Dendritic cell treated with granulocyte-macrophage colony-stimulating factor and Interleukin-4, amounts not matched to agents 40 ng/mL and 50 ng/mL, for 4 days (primary cell): Measurements from ENCODE around the gene CCNL2.
"Not testable (repeated sequence)": the region's sequence is repeated elsewhere in the genome, so short reads cannot be mapped to it uniquely, and the experiment has no call there.

Experiments used
- H3K27ac Mint-ChIP-seq: one replicate; pipeline ENCODE4 v1.8.0; 2022; ENCODE audit warnings: mild to moderate bottlenecking, mixed read lengths
- H3K27me3 Mint-ChIP-seq: one replicate; pipeline ENCODE4 v1.8.0; 2022; ENCODE audit warnings: mild to moderate bottlenecking, mixed read lengths
- H3K36me3 Mint-ChIP-seq: one replicate; pipeline ENCODE4 v1.8.0; 2022; ENCODE audit warnings: low read depth, mixed read lengths
- H3K4me1 Mint-ChIP-seq: one replicate; pipeline ENCODE4 v1.8.0; 2022; ENCODE audit warnings: low read depth, mixed read lengths
- H3K4me3 Mint-ChIP-seq: one replicate; pipeline ENCODE4 v1.8.0; 2022; ENCODE audit warnings: mild to moderate bottlenecking, moderate library complexity, mixed read lengths
- H3K9me3 Mint-ChIP-seq: one replicate; pipeline ENCODE4 v1.8.0; 2022; ENCODE audit warnings: mixed read lengths
- intact Hi-C: fragments of 100-400 bp; cut with micrococcal nuclease; formaldehyde crosslinking; loops from one replicate; pipeline ENCODE4 v1.15.0; 2022

CCNL2 gene

GRCh38 chr1:1402901-1403392, 3.8 kb upstream of the CCNL2 start:
- Mint-ChIP-seq H3K4me1 (peaks cover 62% of the 10 kb centered on the region), H3K27ac (peak overlapping the region; percentile 27), H3K36me3 (peaks cover 95% of the 10 kb centered on the region)
- intact Hi-C loops, H3K27me3 Mint-ChIP-seq, H3K9me3 Mint-ChIP-seq, H3K4me3 Mint-ChIP-seq: not testable (repeated sequence)

GRCh38 chr1:1402072-1402900, 3.2 kb upstream of the CCNL2 start:
- Mint-ChIP-seq H3K4me3 (no peak overlapping the region), H3K36me3 (peaks cover 96% of the 10 kb centered on the region), H3K27me3 (no peaks in the 10 kb centered on the region), H3K27ac (peak overlapping the region; percentile 72), H3K4me1 (peaks cover 65% of the 10 kb centered on the region), H3K9me3 (no peaks in the 10 kb centered on the region)
- intact Hi-C loops = no loop called here

GRCh38 chr1:1401457-1402010, 2.4 kb upstream of the CCNL2 start:
- intact Hi-C loops = no loop called here
- Mint-ChIP-seq H3K27ac (no peak overlapping the region), H3K9me3 (no peaks in the 10 kb centered on the region), H3K4me3 (no peak overlapping the region), H3K27me3 (no peaks in the 10 kb centered on the region), H3K36me3 (peaks cover 96% of the 10 kb centered on the region), H3K4me1 (peaks cover 64% of the 10 kb centered on the region)

GRCh38 chr1:1400576-1401456, 1.7 kb upstream of the CCNL2 start:
- no peaks in the 10 kb centered on the region for H3K27me3 Mint-ChIP-seq
- peaks cover 57% of the 10 kb centered on the region for H3K4me1 Mint-ChIP-seq
- peaks cover 92% of the 10 kb centered on the region for H3K36me3 Mint-ChIP-seq
- H3K27ac Mint-ChIP-seq = peak overlapping the region; percentile 90
- H3K4me3 Mint-ChIP-seq = peak overlapping the region; percentile 91
- H3K9me3 Mint-ChIP-seq = no peaks in the 10 kb centered on the region
- intact Hi-C loops = no loop called here

GRCh38 chr1:1399872-1400575, 889 bp upstream of the CCNL2 start:
- no peaks in the 10 kb centered on the region for H3K27me3 Mint-ChIP-seq
- H3K27ac Mint-ChIP-seq = peak overlapping the region; percentile 90
- peaks cover 56% of the 10 kb centered on the region for H3K4me1 Mint-ChIP-seq
- peak overlapping the region; percentile 91 for H3K4me3 Mint-ChIP-seq
- intact Hi-C loops = loop anchor here (1.0 kb wide), 1 partner anchor 25 kb away; the partner anchor contains the start of gene AURKAIP1
- H3K9me3 Mint-ChIP-seq = no peaks in the 10 kb centered on the region
- peaks cover 92% of the 10 kb centered on the region for H3K36me3 Mint-ChIP-seq

- peak overlapping the region; percentile 91 for H3K4me3 Mint-ChIP-seq
- H3K4me1 Mint-ChIP-seq = peaks cover 47% of the 10 kb centered on the region
- intact Hi-C loops = loop anchor here (1.0 kb wide), 1 partner anchor 23 kb away; the partner anchor contains the start of gene AURKAIP1
- H3K27ac Mint-ChIP-seq = peak overlapping the region; percentile 90
- H3K27me3 Mint-ChIP-seq = no peaks in the 10 kb centered on the region
- H3K9me3 Mint-ChIP-seq = no peaks in the 10 kb centered on the region
- H3K36me3 Mint-ChIP-seq = peaks cover 92% of the 10 kb centered on the region
Observed at GRCh38 chr1:1398677-1399186, 403 bp downstream of the CCNL2 start.

- intact Hi-C loops = no loop called here
- peak overlapping the region; percentile 90 for H3K27ac Mint-ChIP-seq
- H3K36me3 Mint-ChIP-seq = peaks cover 92% of the 10 kb centered on the region
Observed at GRCh38 chr1:1397839-1398523, 1.2 kb downstream of the CCNL2 start.

GRCh38 chr1:1395166-1395565, 4.0 kb downstream of the CCNL2 start:
- no peaks in the 10 kb centered on the region for H3K27me3 Mint-ChIP-seq
- H3K27ac Mint-ChIP-seq = no peak overlapping the region
- no peak overlapping the region for H3K4me3 Mint-ChIP-seq
- peaks cover 24% of the 10 kb centered on the region for H3K4me1 Mint-ChIP-seq
- intact Hi-C loops = no loop called here
- H3K36me3 Mint-ChIP-seq = peaks cover 92% of the 10 kb centered on the region
- H3K9me3 Mint-ChIP-seq = no peaks in the 10 kb centered on the region

More at GRCh38 chr1:1397839-1398523, 1.2 kb downstream of the CCNL2 start:
- H3K9me3 Mint-ChIP-seq = no peaks in the 10 kb centered on the region
- H3K4me3 Mint-ChIP-seq = peak overlapping the region; percentile 91
- H3K27me3 Mint-ChIP-seq = no peaks in the 10 kb centered on the region
- H3K4me1 Mint-ChIP-seq = peaks cover 40% of the 10 kb centered on the region

- peaks cover 93% of the 10 kb centered on the region for H3K36me3 Mint-ChIP-seq
Observed at GRCh38 chr1:1394116-1394515, 5.0 kb downstream of the CCNL2 start.

GRCh38 chr1:1393428-1393827, 5.7 kb downstream of the CCNL2 start:
- H3K9me3 Mint-ChIP-seq = no peaks in the 10 kb centered on the region
- no peaks in the 10 kb centered on the region for H3K27me3 Mint-ChIP-seq
- no peak overlapping the region for H3K4me3 Mint-ChIP-seq
- H3K4me1 Mint-ChIP-seq = peaks cover 21% of the 10 kb centered on the region
- no peak overlapping the region for H3K27ac Mint-ChIP-seq
- H3K36me3 Mint-ChIP-seq = peaks cover 97% of the 10 kb centered on the region
- intact Hi-C loops = no loop called here

More at GRCh38 chr1:1394116-1394515, 5.0 kb downstream of the CCNL2 start:
- intact Hi-C loops = no loop called here
- Mint-ChIP-seq H3K4me1 (peaks cover 21% of the 10 kb centered on the region), H3K9me3 (no peaks in the 10 kb centered on the region), H3K27me3 (no peaks in the 10 kb centered on the region), H3K4me3 (no peak overlapping the region), H3K27ac (no peak overlapping the region)

GRCh38 chr1:1393014-1393413, 6.1 kb downstream of the CCNL2 start:
- Mint-ChIP-seq H3K4me3 (no peak overlapping the region), H3K36me3 (peaks cover 97% of the 10 kb centered on the region), H3K27ac (no peak overlapping the region), H3K4me1 (peaks cover 17% of the 10 kb centered on the region), H3K9me3 (no peaks in the 10 kb centered on the region), H3K27me3 (no peaks in the 10 kb centered on the region)
- intact Hi-C loops = no loop called here

GRCh38 chr1:1391225-1391624, 7.9 kb downstream of the CCNL2 start:
- Mint-ChIP-seq H3K4me3 (no peak overlapping the region), H3K9me3 (no peaks in the 10 kb centered on the region), H3K27ac (no peak overlapping the region), H3K4me1 (peaks cover 14% of the 10 kb centered on the region), H3K36me3 (peaks cover 99% of the 10 kb centered on the region), H3K27me3 (no peaks in the 10 kb centered on the region)
- intact Hi-C loops = no loop called here

- H3K4me1 Mint-ChIP-seq = peaks cover 13% of the 10 kb centered on the region
- no peak overlapping the region for H3K27ac Mint-ChIP-seq
Observed at GRCh38 chr1:1390675-1391074, 8.5 kb downstream of the CCNL2 start.

More at GRCh38 chr1:1390675-1391074, 8.5 kb downstream of the CCNL2 start:
- H3K36me3 Mint-ChIP-seq = peaks cover 100% of the 10 kb centered on the region
- no peak overlapping the region for H3K4me3 Mint-ChIP-seq
- H3K27me3 Mint-ChIP-seq = no peaks in the 10 kb centered on the region
- H3K9me3 Mint-ChIP-seq = no peaks in the 10 kb centered on the region
- intact Hi-C loops = no loop called here
